ENCODE measurements around the gene BRICD5.

BRICD5 gene

DNA sequence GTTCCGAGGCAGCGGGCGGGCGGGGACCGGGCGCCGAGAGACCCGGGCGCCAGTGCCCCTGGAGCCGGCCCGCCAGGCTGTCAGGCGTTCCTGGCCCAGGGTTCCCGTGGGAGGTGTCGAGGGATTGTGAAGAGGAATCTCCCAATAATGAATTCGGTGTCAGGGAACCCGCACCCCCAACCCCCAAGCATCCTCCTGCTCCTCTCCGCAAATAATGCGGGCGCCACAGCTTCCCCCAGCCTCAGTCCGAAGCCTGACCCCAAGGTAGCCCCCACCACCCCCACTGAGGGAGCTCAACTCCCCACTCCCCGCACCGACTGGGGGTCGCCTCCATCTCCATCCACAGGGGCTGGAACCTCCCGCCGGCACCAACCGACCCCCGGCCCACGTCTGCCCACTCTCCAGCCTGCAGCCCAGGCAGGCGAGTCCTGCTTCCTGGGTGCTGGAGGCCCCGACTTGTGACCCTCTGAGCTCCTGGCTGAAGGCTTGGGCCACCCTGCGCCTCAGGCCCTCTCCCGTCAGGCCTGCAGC is 13.6 kb downstream of the BRICD5 start:
- H3K4me3 ChIP-seq (ENCODE audit: control insufficient read depth, low read depth, low read length), result no peak overlapping the region
- DNase-seq (ENCODE audit: low read depth), result no peak
- TF ChIP-seq, protein P1, sequence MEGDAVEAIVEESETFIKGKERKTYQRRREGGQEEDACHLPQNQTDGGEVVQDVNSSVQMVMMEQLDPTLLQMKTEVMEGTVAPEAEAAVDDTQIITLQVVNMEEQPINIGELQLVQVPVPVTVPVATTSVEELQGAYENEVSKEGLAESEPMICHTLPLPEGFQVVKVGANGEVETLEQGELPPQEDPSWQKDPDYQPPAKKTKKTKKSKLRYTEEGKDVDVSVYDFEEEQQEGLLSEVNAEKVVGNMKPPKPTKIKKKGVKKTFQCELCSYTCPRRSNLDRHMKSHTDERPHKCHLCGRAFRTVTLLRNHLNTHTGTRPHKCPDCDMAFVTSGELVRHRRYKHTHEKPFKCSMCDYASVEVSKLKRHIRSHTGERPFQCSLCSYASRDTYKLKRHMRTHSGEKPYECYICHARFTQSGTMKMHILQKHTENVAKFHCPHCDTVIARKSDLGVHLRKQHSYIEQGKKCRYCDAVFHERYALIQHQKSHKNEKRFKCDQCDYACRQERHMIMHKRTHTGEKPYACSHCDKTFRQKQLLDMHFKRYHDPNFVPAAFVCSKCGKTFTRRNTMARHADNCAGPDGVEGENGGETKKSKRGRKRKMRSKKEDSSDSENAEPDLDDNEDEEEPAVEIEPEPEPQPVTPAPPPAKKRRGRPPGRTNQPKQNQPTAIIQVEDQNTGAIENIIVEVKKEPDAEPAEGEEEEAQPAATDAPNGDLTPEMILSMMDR (IDR thresholded peaks at IDR 0.05; ENCODE audit: control insufficient read depth, insufficient read depth, low read depth, low read length, missing control alignments), result no peak

- TF ChIP-seq, protein P1 (IDR thresholded peaks at IDR 0.05; ENCODE audit: control insufficient read depth, insufficient read depth, low read depth, low read length, missing control alignments), result no peak
- no peak for DNase-seq (ENCODE audit: low read depth)
- no peak within 1 kb of the TSS; the same call in 1 of the 2 replicates for H3K4me3 ChIP-seq (ENCODE audit: control insufficient read depth, low read depth, low read length)
Measured at GRCh38 chr16:2196162-2196980, 14.3 kb downstream of the BRICD5 start, which contains the start of gene CASKIN1. TSS of gene CASKIN1 (minus strand) at chr16:2196605. CDS start at chr16:2196432, 173 bp downstream.

- TF ChIP-seq, protein P1 (IDR thresholded peaks at IDR 0.05; ENCODE audit: control insufficient read depth, insufficient read depth, low read depth, low read length, missing control alignments), result no peak
- H3K4me3 ChIP-seq (ENCODE audit: control insufficient read depth, low read depth, low read length), result no peak overlapping the region; the same call in 1 of the 2 replicates
- DNase-seq (ENCODE audit: low read depth), result no peak
Measured at GRCh38 chr16:2195322-2196161, 15.1 kb downstream of the BRICD5 start.

- TF ChIP-seq, protein P1 (IDR thresholded peaks at IDR 0.05; ENCODE audit: control insufficient read depth, insufficient read depth, low read depth, low read length, missing control alignments), result peak; percentile 40
- no peak for DNase-seq (ENCODE audit: low read depth)
- no peak overlapping the region for H3K4me3 ChIP-seq (ENCODE audit: control insufficient read depth, low read depth, low read length)
Measured at GRCh38 chr16:2194852-2195321, 15.8 kb downstream of the BRICD5 start.

- H3K4me3 ChIP-seq (ENCODE audit: control insufficient read depth, low read depth, low read length), result no peak overlapping the region
- DNase-seq (ENCODE audit: low read depth), result no peak
- TF ChIP-seq, protein P1 (IDR thresholded peaks at IDR 0.05; ENCODE audit: control insufficient read depth, insufficient read depth, low read depth, low read length, missing control alignments), result no peak
Measured at GRCh38 chr16:2194166-2194834, 16.4 kb downstream of the BRICD5 start.

GRCh38 chr16:2191446-2191706 is 19.3 kb downstream of the BRICD5 start:
- no peak for DNase-seq (ENCODE audit: low read depth)
- H3K4me3 ChIP-seq (ENCODE audit: control insufficient read depth, low read depth, low read length), result no peak overlapping the region
- TF ChIP-seq, protein P1 (IDR thresholded peaks at IDR 0.05; ENCODE audit: control insufficient read depth, insufficient read depth, low read depth, low read length, missing control alignments), result no peak
